ENCODE data around the gene BMP15. TPM values are rescaled to one million over a fixed set of nuclear protein-coding genes. Genes with fewer than 3 reads are reported as not detected.

Gene BMP15
- total and polyA plus RNA-seq, 2 donors (not counting 1 experiment from before 2014, with no cell fraction given): not detected

DNA sequence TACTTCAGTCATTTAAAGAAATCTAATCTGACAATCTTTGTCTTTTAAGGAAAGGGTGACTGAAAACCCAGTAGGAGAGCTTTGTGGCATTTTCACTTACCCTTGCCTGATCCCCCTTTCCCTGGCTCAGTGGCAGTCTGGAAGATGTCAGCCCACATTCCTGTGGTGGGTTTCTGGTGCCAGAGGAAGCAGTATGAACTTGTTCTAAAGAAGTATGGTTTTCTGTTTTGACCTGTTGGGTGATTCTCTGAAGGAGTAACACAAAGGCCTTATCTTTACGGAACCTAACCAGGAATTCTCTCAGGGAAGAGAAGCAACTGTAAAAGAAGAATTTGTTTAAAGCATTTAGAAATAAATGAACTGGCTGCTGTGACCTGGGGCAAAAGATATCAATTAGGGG, 41.9 kb downstream of the BMP15 start:
- Histone ChIP-seq H3K4me3 (replicated peaks in 1 of 4; ENCODE audit: control extremely low read depth in 1 of 4, insufficient read depth in 1 of 4, low read depth in 3 of 4, low read length in 4 of 4) (no peak overlapping the region), H3K4me1 (ENCODE audit: control insufficient read depth, extremely low read depth, insufficient read depth, low read length) (no peaks in the 10 kb centered on the region), H3K4me2 (ENCODE audit: extremely low read depth, insufficient read depth, low read length) (no peak overlapping the region), H3K27ac (ENCODE audit: insufficient read depth, low read length) (no peak overlapping the region), H3K9me3 (ENCODE audit: control insufficient read depth, insufficient read depth, low read depth, low read length) (no peaks in the 10 kb centered on the region), H3K27me3 (ENCODE audit: control insufficient read depth, insufficient read depth, low read length) (no peaks in the 10 kb centered on the region), H3K36me3 (ENCODE audit: control insufficient read depth, insufficient read depth, low read length) (no peaks in the 10 kb centered on the region), H3K79me2 (ENCODE audit: control insufficient read depth, insufficient read depth, low read length) (no peaks in the 10 kb centered on the region), H2AFZ (ENCODE audit: low read length) (no peak overlapping the region), H4K20me1 (ENCODE audit: control insufficient read depth, extremely low read depth, insufficient read depth, low read length) (no peaks in the 10 kb centered on the region), H3K9ac (ENCODE audit: insufficient read depth, low read length) (no peak overlapping the region)
- no peak for TF ChIP-seq EZH2 (IDR thresholded peaks at IDR 0.05; ENCODE audit: low read length, missing control alignments)
- TF ChIP-seq, protein P1, sequence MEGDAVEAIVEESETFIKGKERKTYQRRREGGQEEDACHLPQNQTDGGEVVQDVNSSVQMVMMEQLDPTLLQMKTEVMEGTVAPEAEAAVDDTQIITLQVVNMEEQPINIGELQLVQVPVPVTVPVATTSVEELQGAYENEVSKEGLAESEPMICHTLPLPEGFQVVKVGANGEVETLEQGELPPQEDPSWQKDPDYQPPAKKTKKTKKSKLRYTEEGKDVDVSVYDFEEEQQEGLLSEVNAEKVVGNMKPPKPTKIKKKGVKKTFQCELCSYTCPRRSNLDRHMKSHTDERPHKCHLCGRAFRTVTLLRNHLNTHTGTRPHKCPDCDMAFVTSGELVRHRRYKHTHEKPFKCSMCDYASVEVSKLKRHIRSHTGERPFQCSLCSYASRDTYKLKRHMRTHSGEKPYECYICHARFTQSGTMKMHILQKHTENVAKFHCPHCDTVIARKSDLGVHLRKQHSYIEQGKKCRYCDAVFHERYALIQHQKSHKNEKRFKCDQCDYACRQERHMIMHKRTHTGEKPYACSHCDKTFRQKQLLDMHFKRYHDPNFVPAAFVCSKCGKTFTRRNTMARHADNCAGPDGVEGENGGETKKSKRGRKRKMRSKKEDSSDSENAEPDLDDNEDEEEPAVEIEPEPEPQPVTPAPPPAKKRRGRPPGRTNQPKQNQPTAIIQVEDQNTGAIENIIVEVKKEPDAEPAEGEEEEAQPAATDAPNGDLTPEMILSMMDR (conservative IDR thresholded peaks at IDR 0.05 in 1 of 2, IDR thresholded peaks at IDR 0.05 in 1 of 2; ENCODE audit: low read depth in 1 of 2, low read length in 2 of 2): no peak
- peak in 1 of 2 donors; percentile 13 for DNase-seq (ENCODE audit: low read depth in 2 of 2)

DNA sequence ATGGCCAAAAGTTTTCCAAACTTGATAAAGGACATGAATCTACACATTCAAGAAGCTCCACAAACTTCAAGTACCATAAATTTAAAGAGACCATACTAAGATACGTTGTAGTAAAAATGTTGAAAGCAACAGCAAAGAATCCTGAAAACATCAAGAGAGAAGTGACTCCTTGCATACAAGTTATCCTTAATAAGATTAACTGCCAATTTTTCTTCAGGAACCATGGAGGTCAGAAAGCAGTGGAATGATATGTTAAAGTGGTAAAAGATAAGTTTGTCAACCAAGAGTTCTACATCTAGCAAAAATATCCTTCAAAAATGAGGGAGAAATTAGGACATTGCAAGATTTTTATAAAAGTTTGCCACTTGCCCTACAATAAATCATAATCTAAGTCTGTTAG, 43.3 kb downstream of the BMP15 start:
- no peak overlapping the region for H2AFZ ChIP-seq (ENCODE audit: low read length)
- no peaks in the 10 kb centered on the region for H3K27me3 ChIP-seq (ENCODE audit: control insufficient read depth, insufficient read depth, low read length)
- H3K4me3 ChIP-seq (replicated peaks in 1 of 4; ENCODE audit: control extremely low read depth in 1 of 4, insufficient read depth in 1 of 4, low read depth in 3 of 4, low read length in 4 of 4): no peak overlapping the region
- H3K36me3 ChIP-seq (ENCODE audit: control insufficient read depth, insufficient read depth, low read length): no peaks in the 10 kb centered on the region
- DNase-seq (ENCODE audit: low read depth in 2 of 2): no peak
- H3K9me3 ChIP-seq (ENCODE audit: control insufficient read depth, insufficient read depth, low read depth, low read length): no peaks in the 10 kb centered on the region
- H4K20me1 ChIP-seq (ENCODE audit: control insufficient read depth, extremely low read depth, insufficient read depth, low read length): no peaks in the 10 kb centered on the region
- TF ChIP-seq, protein P1 (conservative IDR thresholded peaks at IDR 0.05 in 1 of 2, IDR thresholded peaks at IDR 0.05 in 1 of 2; ENCODE audit: low read depth in 1 of 2, low read length in 2 of 2): no peak
- no peak for TF ChIP-seq EZH2 (IDR thresholded peaks at IDR 0.05; ENCODE audit: low read length, missing control alignments)
- no peak overlapping the region for H3K27ac ChIP-seq (ENCODE audit: insufficient read depth, low read length)
- H3K79me2 ChIP-seq (ENCODE audit: control insufficient read depth, insufficient read depth, low read length): no peaks in the 10 kb centered on the region
- no peaks in the 10 kb centered on the region for H3K4me1 ChIP-seq (ENCODE audit: control insufficient read depth, extremely low read depth, insufficient read depth, low read length)
- no peak overlapping the region for H3K9ac ChIP-seq (ENCODE audit: insufficient read depth, low read length)
- H3K4me2 ChIP-seq (ENCODE audit: extremely low read depth, insufficient read depth, low read length): no peak overlapping the region

DNA sequence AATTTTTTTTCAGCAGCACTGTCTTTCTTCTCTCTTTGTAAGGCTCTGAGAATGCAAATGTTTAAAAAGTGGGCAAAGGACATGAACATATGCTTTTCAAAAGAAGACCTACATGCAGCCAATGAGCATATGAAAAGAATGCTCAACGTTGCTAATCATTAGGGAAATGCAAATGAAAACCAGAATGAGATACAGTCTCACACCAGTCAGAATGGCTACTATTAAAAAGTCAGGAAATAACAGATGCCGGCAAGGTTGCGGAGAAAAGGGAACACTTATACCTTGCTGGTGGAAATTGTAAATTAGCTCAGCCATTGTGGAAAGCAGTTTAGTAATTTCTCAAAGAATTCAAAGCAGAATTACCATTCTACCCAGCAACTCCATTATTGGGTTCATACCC, 51.6 kb downstream of the BMP15 start:
- no peak overlapping the region for H3K27ac ChIP-seq (ENCODE audit: insufficient read depth, low read length)
- H3K4me2 ChIP-seq (ENCODE audit: extremely low read depth, insufficient read depth, low read length): no peak overlapping the region
- no peaks in the 10 kb centered on the region for H4K20me1 ChIP-seq (ENCODE audit: control insufficient read depth, extremely low read depth, insufficient read depth, low read length)
- no peak overlapping the region for H2AFZ ChIP-seq (ENCODE audit: low read length)
- no peaks in the 10 kb centered on the region for H3K27me3 ChIP-seq (ENCODE audit: control insufficient read depth, insufficient read depth, low read length)
- no peak for DNase-seq (ENCODE audit: low read depth in 2 of 2)
- no peak overlapping the region for H3K9ac ChIP-seq (ENCODE audit: insufficient read depth, low read length)
- no peaks in the 10 kb centered on the region for H3K79me2 ChIP-seq (ENCODE audit: control insufficient read depth, insufficient read depth, low read length)
- no peaks in the 10 kb centered on the region for H3K4me1 ChIP-seq (ENCODE audit: control insufficient read depth, extremely low read depth, insufficient read depth, low read length)
- TF ChIP-seq EZH2 (IDR thresholded peaks at IDR 0.05; ENCODE audit: low read length, missing control alignments): no peak
- TF ChIP-seq, protein P1 (conservative IDR thresholded peaks at IDR 0.05 in 1 of 2, IDR thresholded peaks at IDR 0.05 in 1 of 2; ENCODE audit: low read depth in 1 of 2, low read length in 2 of 2): no peak
- no peaks in the 10 kb centered on the region for H3K9me3 ChIP-seq (ENCODE audit: control insufficient read depth, insufficient read depth, low read depth, low read length)
- no peak overlapping the region for H3K4me3 ChIP-seq (replicated peaks in 1 of 4; ENCODE audit: control extremely low read depth in 1 of 4, insufficient read depth in 1 of 4, low read depth in 3 of 4, low read length in 4 of 4)
- no peaks in the 10 kb centered on the region for H3K36me3 ChIP-seq (ENCODE audit: control insufficient read depth, insufficient read depth, low read length)
